ENCODE results near the gene SERPINA6.

The SERPINA6 gene

DNA sequence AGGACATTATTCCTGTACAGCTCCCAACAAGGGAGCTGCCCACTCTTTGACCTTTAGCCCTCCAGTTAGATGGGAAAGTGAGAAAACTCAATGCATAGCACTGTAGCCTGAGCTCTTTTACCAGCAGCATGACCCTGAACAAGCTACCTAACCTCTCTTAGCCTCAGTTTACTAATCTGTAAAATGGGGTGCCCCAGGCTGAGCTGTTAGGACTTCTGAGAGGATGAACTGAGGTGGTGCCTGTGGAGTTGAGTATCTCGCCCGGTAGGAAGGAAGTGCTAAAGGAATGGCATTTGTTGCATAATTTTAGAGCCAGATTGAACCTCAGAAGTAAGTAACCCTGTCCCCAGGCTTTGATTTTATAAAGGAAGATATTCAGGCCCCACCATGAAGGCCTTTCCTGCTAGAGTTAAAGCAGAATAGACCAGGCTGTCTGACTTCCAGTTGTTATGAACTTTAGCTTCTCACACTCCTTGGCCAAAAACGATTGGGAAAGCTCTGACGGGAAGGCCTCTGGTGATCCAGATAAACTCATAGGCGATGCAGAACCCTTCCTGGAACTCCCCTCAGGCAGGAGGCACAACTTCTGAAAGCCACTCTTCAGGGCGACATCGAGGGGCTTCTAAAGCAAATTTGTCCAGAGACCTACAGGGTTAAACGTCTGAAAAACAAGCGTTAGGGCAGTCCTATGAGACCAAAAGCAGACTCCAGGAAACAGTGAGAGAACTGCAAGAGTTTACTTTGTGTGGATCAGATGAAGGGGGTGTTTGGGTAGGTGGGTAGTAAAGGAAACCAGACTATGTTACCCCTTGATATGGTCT is 27.6 kb downstream of the SERPINA6 start:
- H3K4me3 ChIP-seq (ENCODE audit: low read depth, low read length), result no peak overlapping the region
- H3K27me3 ChIP-seq (ENCODE audit: control insufficient read depth, insufficient read depth, low read length), result no peaks in the 10 kb centered on the region
- no peak overlapping the region for H3K9ac ChIP-seq (ENCODE audit: low read depth, low read length)
- H3K36me3 ChIP-seq (ENCODE audit: control insufficient read depth, insufficient read depth, low read length), result no peaks in the 10 kb centered on the region
- H3K9me3 ChIP-seq (ENCODE audit: control insufficient read depth, insufficient read depth, low read length), result no peaks in the 10 kb centered on the region
- no peaks in the 10 kb centered on the region for H3K4me1 ChIP-seq (ENCODE audit: control insufficient read depth, insufficient read depth, low read length)

DNA sequence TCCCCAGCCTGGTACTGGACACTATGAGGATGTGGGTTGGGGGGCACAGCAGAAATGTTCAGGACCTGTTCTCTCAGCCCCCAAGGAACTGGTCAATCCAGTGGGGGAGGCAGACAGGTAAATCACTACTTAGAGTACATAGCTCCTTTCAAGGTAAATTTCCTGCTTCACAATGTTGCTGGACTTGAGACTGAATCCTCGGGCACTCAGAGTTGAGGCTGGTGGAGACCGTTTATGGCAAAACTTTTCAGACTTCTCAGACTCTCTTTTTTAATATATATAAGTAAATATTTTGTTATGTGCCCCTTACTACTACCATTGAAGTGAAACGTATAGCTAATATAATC is 29.6 kb downstream of the SERPINA6 start:
- no peaks in the 10 kb centered on the region for H3K27me3 ChIP-seq (ENCODE audit: control insufficient read depth, insufficient read depth, low read length)
- no peaks in the 10 kb centered on the region for H3K9me3 ChIP-seq (ENCODE audit: control insufficient read depth, insufficient read depth, low read length)
- H3K4me1 ChIP-seq (ENCODE audit: control insufficient read depth, insufficient read depth, low read length), result no peaks in the 10 kb centered on the region
- no peak overlapping the region for H3K9ac ChIP-seq (ENCODE audit: low read depth, low read length)
- no peak overlapping the region for H3K4me3 ChIP-seq (ENCODE audit: low read depth, low read length)
- no peaks in the 10 kb centered on the region for H3K36me3 ChIP-seq (ENCODE audit: control insufficient read depth, insufficient read depth, low read length)

DNA sequence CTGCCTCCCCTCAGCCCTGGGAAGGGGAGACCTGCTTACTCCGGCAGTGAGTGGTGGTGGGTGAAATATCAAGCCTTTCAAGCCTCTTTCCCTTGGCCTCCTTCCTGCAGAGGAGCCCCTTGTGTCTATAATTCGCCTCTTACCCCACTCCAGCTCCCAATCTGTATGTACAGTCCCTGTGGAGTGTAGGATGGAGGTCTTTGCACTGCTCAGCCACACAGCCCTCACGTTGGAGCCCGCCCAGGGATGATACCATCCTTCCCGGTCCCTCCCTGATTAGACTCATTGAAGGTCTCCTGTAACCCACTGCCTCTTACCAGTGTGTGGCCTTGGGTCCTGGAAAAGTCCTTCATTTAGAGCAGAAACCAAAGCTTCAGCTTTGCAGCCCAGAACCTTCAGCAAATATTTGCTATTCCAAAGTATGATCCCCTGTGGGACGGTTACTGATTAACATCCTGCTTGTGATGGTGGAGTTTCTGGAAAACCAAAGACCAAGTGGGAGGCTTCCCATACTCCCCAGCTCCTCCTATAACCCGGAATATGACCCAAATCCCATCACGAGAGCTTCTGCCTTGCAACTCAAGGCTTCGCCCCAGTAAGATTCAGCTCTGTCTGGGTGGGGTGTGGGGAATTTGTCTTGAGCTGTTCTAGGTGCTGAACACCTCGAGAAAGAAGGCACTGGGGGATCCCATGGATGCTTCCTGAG is 30.1 kb downstream of the SERPINA6 start, which contains the start of gene SERPINA10:
Gene SERPINA10 (minus strand): TSS at position 397 of the 706 bp plus-strand sequence. CDS start 2,675 bp downstream, outside the sequence.
- H3K9me3 ChIP-seq (ENCODE audit: control insufficient read depth, insufficient read depth, low read length), result no peaks in the 10 kb centered on the region
- H3K36me3 ChIP-seq (ENCODE audit: control insufficient read depth, insufficient read depth, low read length), result no peaks in the 10 kb centered on the region
- no peak within 1 kb of the TSS for H3K9ac ChIP-seq (ENCODE audit: low read depth, low read length)
- H3K4me3 ChIP-seq (ENCODE audit: low read depth, low read length), result no peak within 1 kb of the TSS
- no peaks in the 10 kb centered on the region for H3K4me1 ChIP-seq (ENCODE audit: control insufficient read depth, insufficient read depth, low read length)
- no peaks in the 10 kb centered on the region for H3K27me3 ChIP-seq (ENCODE audit: control insufficient read depth, insufficient read depth, low read length)

DNA sequence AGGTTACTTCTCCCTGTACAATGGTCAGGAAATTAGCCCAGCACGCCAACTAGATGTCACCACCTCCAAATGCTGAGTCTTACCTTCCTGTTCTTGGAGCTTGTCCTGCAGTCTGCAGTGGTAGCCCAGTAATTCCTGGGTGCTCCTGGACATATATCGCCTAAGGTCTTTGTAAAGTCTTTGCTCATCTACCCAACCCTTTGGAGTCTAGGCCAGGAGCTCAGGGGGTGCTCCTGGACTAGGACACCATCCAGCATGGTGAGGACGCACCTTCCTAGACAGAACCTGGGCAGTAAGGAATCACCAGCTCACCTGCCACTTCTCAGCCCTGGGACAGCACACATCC is 30.6 kb downstream of the SERPINA6 start:
- no peaks in the 10 kb centered on the region for H3K9me3 ChIP-seq (ENCODE audit: control insufficient read depth, insufficient read depth, low read length)
- H3K4me3 ChIP-seq (ENCODE audit: low read depth, low read length), result no peak overlapping the region

DNA sequence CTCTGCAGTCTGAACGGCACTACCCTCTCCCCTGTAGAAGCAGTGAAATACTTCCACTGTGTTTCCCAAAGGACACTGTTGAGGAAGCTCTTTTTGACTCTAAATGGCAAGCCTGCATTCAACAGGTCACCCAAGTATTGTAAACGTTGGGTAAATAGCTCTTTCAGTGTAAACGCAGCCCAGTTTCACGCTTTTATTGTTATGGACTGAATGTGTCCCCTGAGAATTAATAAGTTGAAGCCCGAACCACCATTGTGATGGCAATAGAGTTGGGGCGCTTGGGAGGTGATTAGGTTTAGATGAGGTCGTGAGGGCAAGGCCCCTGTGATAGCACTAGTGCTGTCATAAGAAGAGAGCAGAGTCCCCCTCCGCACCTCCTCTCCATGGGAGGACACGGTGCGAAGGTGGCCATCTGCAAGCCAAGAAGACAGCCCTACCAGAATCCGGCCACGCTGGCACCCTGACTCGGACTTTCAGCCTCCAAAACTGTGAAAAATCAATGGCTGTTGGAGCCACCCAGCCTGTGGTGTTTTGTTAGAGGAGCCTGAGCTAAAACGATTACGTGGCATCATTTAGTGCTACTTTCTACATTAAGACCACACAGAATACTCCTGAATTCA is 31.1 kb downstream of the SERPINA6 start:
- Histone ChIP-seq H3K4me3 (ENCODE audit: low read depth, low read length) (no peak overlapping the region), H3K4me1 (ENCODE audit: control insufficient read depth, insufficient read depth, low read length) (no peaks in the 10 kb centered on the region), H3K9me3 (ENCODE audit: control insufficient read depth, insufficient read depth, low read length) (no peaks in the 10 kb centered on the region), H3K36me3 (ENCODE audit: control insufficient read depth, insufficient read depth, low read length) (no peaks in the 10 kb centered on the region), H3K27me3 (ENCODE audit: control insufficient read depth, insufficient read depth, low read length) (no peaks in the 10 kb centered on the region), H3K9ac (ENCODE audit: low read depth, low read length) (no peak overlapping the region)

More for the DNA sequence above, 30.6 kb downstream of the SERPINA6 start:
- no peaks in the 10 kb centered on the region for H3K27me3 ChIP-seq (ENCODE audit: control insufficient read depth, insufficient read depth, low read length)
- H3K36me3 ChIP-seq (ENCODE audit: control insufficient read depth, insufficient read depth, low read length), result no peaks in the 10 kb centered on the region
- H3K4me1 ChIP-seq (ENCODE audit: control insufficient read depth, insufficient read depth, low read length), result no peaks in the 10 kb centered on the region
- no peak overlapping the region for H3K9ac ChIP-seq (ENCODE audit: low read depth, low read length)

DNA sequence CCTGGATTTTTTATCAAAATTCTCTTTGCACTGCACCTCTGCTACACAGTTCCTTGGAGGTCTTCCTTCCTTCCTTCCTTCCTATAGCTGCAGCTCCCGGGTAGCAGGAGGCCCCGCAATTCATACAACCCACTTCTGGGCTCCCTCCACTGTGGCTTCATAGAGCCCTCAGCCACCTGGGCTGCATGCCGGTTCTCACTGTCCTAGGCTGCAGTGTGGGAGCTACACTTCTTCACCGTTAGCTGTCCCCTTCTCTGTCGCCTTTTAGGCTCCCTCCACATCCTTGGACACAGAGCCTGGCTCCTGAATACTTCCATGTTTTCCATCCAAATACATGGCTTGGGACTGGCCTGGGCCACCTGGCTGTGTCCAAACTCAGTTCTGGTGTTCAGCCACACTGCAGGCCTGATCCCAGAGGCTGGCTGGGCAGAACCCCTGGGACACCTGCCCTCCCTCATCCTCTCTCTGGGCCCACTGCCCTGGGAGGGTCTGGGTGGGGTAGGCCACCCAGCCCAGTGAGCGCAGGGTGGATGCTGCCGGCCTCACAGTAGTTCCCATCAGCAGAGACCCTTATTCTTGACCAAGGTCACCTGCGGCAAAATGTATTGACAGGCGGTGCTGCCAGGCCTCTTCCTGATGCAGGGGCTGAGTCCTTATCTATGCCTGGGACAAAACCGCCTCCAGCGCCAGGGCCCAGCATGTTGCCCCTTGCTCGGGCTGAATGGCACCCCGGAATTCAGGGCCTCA is 31.8 kb downstream of the SERPINA6 start:
- H3K36me3 ChIP-seq (ENCODE audit: control insufficient read depth, insufficient read depth, low read length), result no peaks in the 10 kb centered on the region
- no peak overlapping the region for H3K9ac ChIP-seq (ENCODE audit: low read depth, low read length)
- no peaks in the 10 kb centered on the region for H3K9me3 ChIP-seq (ENCODE audit: control insufficient read depth, insufficient read depth, low read length)
- no peak overlapping the region for H3K4me3 ChIP-seq (ENCODE audit: low read depth, low read length)
- no peaks in the 10 kb centered on the region for H3K4me1 ChIP-seq (ENCODE audit: control insufficient read depth, insufficient read depth, low read length)
- no peaks in the 10 kb centered on the region for H3K27me3 ChIP-seq (ENCODE audit: control insufficient read depth, insufficient read depth, low read length)

DNA sequence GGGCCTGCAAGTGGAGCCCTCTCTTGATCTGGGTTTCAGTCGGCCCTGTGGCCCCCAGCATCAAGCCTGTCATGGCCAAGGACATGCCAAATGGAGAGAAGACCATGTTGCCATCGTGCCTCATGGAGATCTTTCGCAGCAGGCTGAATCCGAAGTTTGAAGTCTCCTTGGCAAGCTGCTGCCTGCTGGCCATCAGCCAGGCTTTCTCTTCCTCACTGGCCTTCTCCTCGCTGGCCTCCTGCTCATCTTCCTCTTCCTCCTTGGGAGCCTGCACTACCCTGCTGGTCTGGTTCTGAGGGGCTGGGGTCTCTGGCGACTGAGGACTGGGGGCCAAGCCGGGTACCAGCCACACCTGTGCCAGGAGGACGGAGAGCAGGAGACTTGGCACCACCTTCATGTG is 32.9 kb downstream of the SERPINA6 start:
- no peaks in the 10 kb centered on the region for H3K4me1 ChIP-seq (ENCODE audit: control insufficient read depth, insufficient read depth, low read length)
- H3K27me3 ChIP-seq (ENCODE audit: control insufficient read depth, insufficient read depth, low read length), result no peaks in the 10 kb centered on the region
- H3K4me3 ChIP-seq (ENCODE audit: low read depth, low read length), result no peak overlapping the region
- H3K36me3 ChIP-seq (ENCODE audit: control insufficient read depth, insufficient read depth, low read length), result no peaks in the 10 kb centered on the region
- no peak overlapping the region for H3K9ac ChIP-seq (ENCODE audit: low read depth, low read length)
- no peaks in the 10 kb centered on the region for H3K9me3 ChIP-seq (ENCODE audit: control insufficient read depth, insufficient read depth, low read length)

DNA sequence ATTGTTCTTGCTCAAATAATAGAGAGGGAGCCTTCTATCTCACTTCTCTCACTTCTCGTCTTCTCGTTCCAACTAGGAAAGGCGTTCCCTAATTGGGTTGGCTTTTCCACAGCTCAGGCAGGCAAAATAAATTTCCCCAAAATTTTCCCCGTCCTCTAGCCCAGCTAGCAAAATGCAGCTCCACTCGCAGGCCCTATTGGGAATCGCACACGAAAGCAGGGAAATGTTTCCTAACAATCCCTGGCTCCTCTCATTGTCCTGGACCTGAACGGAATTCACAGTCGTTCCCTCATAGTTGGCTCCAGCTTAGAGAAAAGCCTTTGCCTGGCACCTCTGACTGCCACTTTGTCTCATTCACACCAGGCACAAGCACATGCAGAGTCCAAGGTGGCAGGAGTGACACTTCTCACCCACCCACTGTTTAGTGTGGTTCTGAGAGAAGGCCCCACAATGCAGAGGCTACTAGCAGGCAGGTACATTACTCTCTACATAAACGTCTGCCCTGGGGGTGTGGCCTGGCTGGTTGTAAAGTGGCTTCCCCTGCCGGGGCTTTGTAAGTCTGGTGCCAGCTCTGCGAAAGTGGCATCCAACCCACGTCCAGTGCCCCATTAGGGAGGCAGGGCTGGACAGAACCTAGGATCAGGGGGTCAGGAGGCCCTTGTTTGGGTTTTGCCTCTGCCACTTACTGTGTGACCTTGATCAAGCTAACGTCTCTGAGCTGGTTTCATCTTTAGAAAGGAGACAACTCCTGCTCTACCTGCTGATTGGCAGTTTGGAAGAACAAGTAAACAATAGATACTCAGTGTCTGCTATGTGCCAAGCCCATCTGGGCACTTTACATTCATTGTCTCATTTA is 34.3 kb downstream of the SERPINA6 start:
- no peak overlapping the region for H3K4me3 ChIP-seq (ENCODE audit: low read depth, low read length)
- H3K27me3 ChIP-seq (ENCODE audit: control insufficient read depth, insufficient read depth, low read length), result no peaks in the 10 kb centered on the region
- H3K9me3 ChIP-seq (ENCODE audit: control insufficient read depth, insufficient read depth, low read length), result no peaks in the 10 kb centered on the region
- no peak overlapping the region for H3K9ac ChIP-seq (ENCODE audit: low read depth, low read length)
- H3K4me1 ChIP-seq (ENCODE audit: control insufficient read depth, insufficient read depth, low read length), result no peaks in the 10 kb centered on the region
- H3K36me3 ChIP-seq (ENCODE audit: control insufficient read depth, insufficient read depth, low read length), result no peaks in the 10 kb centered on the region

DNA sequence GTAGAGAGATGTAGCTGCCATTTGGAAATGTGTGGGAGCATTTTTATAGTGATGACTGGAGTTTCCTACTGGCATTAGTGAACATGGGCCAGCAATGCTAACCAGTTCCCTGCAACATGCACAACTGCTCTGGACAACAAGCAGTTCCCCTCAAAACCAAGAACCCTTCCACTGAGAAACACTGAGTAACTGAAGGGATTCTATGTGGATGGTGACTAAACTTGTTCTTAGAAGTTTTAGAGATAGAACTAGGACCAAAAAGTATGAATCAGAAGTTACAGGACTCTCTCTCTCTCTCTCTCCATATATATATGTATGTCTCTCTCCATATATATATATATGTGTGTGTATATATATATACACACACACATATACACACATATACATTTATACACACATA is 38.0 kb downstream of the SERPINA6 start:
- no peaks in the 10 kb centered on the region for H3K27me3 ChIP-seq (ENCODE audit: control insufficient read depth, insufficient read depth, low read length)
- H3K9ac ChIP-seq (ENCODE audit: low read depth, low read length), result no peak overlapping the region
- no peaks in the 10 kb centered on the region for H3K36me3 ChIP-seq (ENCODE audit: control insufficient read depth, insufficient read depth, low read length)
- H3K4me1 ChIP-seq (ENCODE audit: control insufficient read depth, insufficient read depth, low read length), result no peaks in the 10 kb centered on the region
- H3K4me3 ChIP-seq (ENCODE audit: low read depth, low read length), result no peak overlapping the region
- H3K9me3 ChIP-seq (ENCODE audit: control insufficient read depth, insufficient read depth, low read length), result no peaks in the 10 kb centered on the region

DNA sequence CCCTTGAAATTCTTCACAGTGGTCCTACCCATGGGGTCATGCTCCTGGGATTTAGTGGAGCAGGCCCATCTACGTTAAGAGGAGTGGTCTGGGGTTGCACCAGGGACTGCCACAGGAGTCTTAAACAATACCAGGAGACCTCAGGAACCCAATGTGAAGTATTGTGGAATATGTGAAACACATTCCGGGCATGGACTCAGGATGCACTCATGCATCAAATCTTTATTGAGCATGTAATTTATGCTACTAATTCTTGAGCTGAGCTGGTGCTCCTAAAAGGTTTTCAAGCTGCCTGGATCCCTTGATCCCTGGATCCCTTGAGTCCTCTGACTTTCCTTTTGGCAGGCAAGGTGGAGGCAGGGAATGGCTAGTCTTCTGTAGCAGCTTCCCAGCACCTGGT is 38.9 kb downstream of the SERPINA6 start:
- H3K27me3 ChIP-seq (ENCODE audit: control insufficient read depth, insufficient read depth, low read length), result no peaks in the 10 kb centered on the region
- H3K4me1 ChIP-seq (ENCODE audit: control insufficient read depth, insufficient read depth, low read length), result no peaks in the 10 kb centered on the region
- no peaks in the 10 kb centered on the region for H3K9me3 ChIP-seq (ENCODE audit: control insufficient read depth, insufficient read depth, low read length)
- H3K4me3 ChIP-seq (ENCODE audit: low read depth, low read length), result no peak overlapping the region
- no peaks in the 10 kb centered on the region for H3K36me3 ChIP-seq (ENCODE audit: control insufficient read depth, insufficient read depth, low read length)
- no peak overlapping the region for H3K9ac ChIP-seq (ENCODE audit: low read depth, low read length)

Data from iPS-15b (cell line).